Activated CD4-positive, alpha-beta memory T cell treated with anti-CD3 and anti-CD28 coated beads for 36 hours (primary cell): ENCODE results near the gene SLFN13. TPM values are rescaled to one million over a fixed set of nuclear protein-coding genes. Genes with fewer than 3 reads are reported as not detected.
"Not testable (repeated sequence)": the region's sequence is repeated elsewhere in the genome, so short reads cannot be mapped to it uniquely, and the experiment has no call there.

ENCODE experiments used
- CTCF ChIA-PET: fragments of 350-600 bp; sonication (Branson Sonifier 250); formaldehyde crosslinking; loops from one replicate; lab custom pipeline; 2021; ENCODE audit warnings: antibody characterized with exemption, inconsistent platforms; lab: Charles Lee
- POLR2A ChIA-PET: fragments of 350-600 bp; sonication (Branson Sonifier 250); formaldehyde crosslinking; loops from one replicate; lab custom pipeline; 2021; ENCODE audit warnings: antibody characterized with exemption; lab: Charles Lee
- DNase-seq: peaks from one replicate; pipeline ENCODE4 v3.0.0-alpha.2; 2020
- H3K27ac Mint-ChIP-seq: one replicate; pipeline ENCODE4 v1.8.0; 2021; ENCODE audit warnings: mixed read lengths
- H3K27me3 Mint-ChIP-seq: one replicate; pipeline ENCODE4 v1.8.0; 2021; ENCODE audit warnings: mixed read lengths
- H3K36me3 Mint-ChIP-seq: one replicate; pipeline ENCODE4 v1.8.0; 2021; ENCODE audit warnings: mixed read lengths
- H3K4me1 Mint-ChIP-seq: one replicate; pipeline ENCODE4 v1.8.0; 2021; ENCODE audit warnings: low read depth, mixed read lengths
- H3K4me3 Mint-ChIP-seq: one replicate; pipeline ENCODE4 v1.8.0; 2021; ENCODE audit warnings: mild to moderate bottlenecking, mixed read lengths
- H3K9me3 Mint-ChIP-seq: one replicate; pipeline ENCODE4 v1.8.0; 2021; ENCODE audit warnings: mixed read lengths
- intact Hi-C: fragments of 100-400 bp; cut with micrococcal nuclease; formaldehyde crosslinking; loops from one replicate; pipeline ENCODE4 v1.15.1; 2023
- total RNA-seq, 2 experiments: library from RNA; stranded (reverse); gene quantifications; one replicate each; pipeline ENCODE4 v1.2.3, GENCODE V29; 2021

SLFN13 gene
- total RNA-seq, 2 experiments from 2014 or later = 46.0 to 48.7 TPM

DNA sequence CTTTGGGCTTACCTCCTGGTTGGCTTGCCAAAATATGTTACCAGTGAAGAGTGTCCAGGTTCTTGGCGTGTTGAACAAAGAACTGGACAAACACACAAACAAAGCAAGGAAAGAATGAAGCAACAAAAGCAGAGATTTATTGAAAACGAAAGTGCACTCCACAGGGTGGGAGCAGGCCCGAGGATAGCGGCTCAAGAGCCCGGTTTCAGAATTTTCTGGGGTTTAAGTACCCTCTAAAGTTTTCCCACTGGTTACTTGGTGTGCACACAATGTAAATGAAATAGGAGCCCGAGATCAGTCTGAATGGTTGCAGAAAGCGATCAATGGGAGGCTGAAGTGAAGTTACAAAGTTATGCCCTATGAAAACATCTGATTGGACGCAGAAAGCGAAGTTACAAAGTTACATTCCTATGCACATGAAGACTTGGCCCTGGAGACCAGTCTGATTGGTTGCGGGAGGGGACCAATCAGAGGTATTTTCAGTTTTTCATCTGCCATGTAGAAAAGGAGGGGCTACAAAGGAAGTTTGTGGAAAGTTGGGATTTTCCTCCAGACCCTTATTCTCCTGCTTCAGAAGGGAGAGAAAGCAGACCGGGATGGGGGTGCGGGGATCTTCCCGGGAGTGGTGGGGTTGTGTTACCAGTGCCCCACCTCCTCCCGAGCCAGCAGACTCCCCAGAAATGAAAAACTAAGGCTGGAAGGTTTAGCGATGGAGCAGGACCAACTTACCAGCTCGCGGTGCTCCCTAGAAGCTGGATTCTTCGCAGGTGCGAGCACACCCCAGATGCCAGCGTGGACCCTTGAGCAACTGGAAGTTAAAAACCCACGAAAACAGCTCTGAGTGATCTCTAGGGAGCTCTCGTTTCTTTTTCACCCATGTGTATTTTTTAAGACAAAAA is 16.1 kb downstream of the SLFN13 start, which contains the start of gene SLFN12:
TSS of gene SLFN12 (minus strand) at position 325 of the 899 bp plus-strand sequence. CDS start 9,472 bp downstream, outside the sequence.
- ChIA-PET CTCF (interaction anchor here (1.8 kb wide), 1 partner anchor 101 kb away, joined by 7 read pairs; no protein-coding TSS in a partner anchor), POLR2A (interaction anchor here (1.0 kb wide), 2 partner anchors 59 to 134 kb away, joined by 3 to 4 read pairs; partner anchors contain the start of gene SLFN11)
- Mint-ChIP-seq H3K27me3 (no peaks in the 10 kb centered on the region), H3K9me3 (no peaks in the 10 kb centered on the region), H3K27ac (peak within 1 kb of the TSS; percentile 84), H3K4me1 (peaks cover 41% of the 10 kb centered on the region), H3K36me3 (no peaks in the 10 kb centered on the region), H3K4me3 (peak within 1 kb of the TSS; percentile 87)
- DNase-seq = peak; percentile 61
- intact Hi-C loops = loop anchor here (1.0 to 2.0 kb wide), 5 partner anchors 16 to 188 kb away; partner anchors contain the start of genes SLFN11 and SLFN13

DNA sequence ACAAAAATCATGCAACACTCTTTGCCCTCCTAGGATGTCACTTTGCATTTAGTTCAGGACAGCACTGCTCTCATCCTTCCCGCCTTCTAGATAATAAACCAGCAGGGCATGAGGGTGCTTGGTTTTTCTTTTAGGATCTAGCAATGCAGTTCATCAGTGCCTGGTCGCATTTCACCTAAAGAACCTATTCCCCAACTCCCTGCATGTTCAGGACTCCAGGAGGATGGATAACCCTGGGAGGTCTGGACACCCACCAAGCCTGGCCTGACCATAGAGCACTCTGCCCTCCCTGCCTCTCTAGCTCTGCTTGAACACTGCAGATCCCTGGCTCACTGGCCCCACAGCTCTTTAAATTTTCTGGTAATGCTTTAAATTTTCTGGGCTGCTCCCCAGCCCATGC is 18.9 kb downstream of the SLFN13 start:
- H3K4me3 Mint-ChIP-seq = no peak overlapping the region
- no peaks in the 10 kb centered on the region for H3K9me3 Mint-ChIP-seq
- no peaks in the 10 kb centered on the region for H3K36me3 Mint-ChIP-seq
- no peak overlapping the region for H3K27ac Mint-ChIP-seq
- H3K4me1 Mint-ChIP-seq = peaks cover 41% of the 10 kb centered on the region
- DNase-seq = no peak
- ChIA-PET POLR2A (no interaction called here), CTCF (interaction anchor here (1.0 kb wide), 1 partner anchor 104 kb away, joined by 3 read pairs; no protein-coding TSS in a partner anchor)
- H3K27me3 Mint-ChIP-seq = no peaks in the 10 kb centered on the region
- intact Hi-C loops = loop anchor here (5.0 kb wide), 1 partner anchor 33 kb away; no protein-coding TSS in a partner anchor

DNA sequence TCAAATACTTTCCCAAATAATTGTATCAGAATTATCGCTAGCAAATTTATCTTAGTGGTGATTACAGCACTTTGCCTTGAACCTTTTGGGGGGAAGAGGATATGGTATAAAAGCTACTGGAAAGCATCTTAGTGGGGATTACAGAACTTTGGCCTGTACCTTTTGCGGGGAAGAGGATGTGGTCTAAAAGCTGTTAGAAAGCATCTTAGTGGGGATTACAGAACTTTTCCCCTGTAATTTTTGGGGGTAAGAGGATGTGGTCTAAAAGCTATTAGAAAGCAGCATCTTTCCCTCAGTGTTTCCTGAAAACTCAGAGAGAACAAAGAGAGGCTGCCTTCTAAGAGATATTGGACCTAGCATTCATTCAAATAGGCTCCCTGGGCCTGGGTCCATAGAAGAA is 20.3 kb downstream of the SLFN13 start:
- intact Hi-C loops = loop anchor here (5.0 kb wide), 1 partner anchor 34 kb away; no protein-coding TSS in a partner anchor
- Mint-ChIP-seq H3K4me1 (peaks cover 32% of the 10 kb centered on the region), H3K4me3 (no peak overlapping the region), H3K9me3 (no peaks in the 10 kb centered on the region), H3K27ac (no peak overlapping the region), H3K27me3 (no peaks in the 10 kb centered on the region), H3K36me3 (no peaks in the 10 kb centered on the region)
- ChIA-PET CTCF (interaction anchor here (1.6 kb wide), 1 partner anchor 115 kb away, joined by 4 read pairs; no protein-coding TSS in a partner anchor), POLR2A (no interaction called here)
- no peak for DNase-seq

DNA sequence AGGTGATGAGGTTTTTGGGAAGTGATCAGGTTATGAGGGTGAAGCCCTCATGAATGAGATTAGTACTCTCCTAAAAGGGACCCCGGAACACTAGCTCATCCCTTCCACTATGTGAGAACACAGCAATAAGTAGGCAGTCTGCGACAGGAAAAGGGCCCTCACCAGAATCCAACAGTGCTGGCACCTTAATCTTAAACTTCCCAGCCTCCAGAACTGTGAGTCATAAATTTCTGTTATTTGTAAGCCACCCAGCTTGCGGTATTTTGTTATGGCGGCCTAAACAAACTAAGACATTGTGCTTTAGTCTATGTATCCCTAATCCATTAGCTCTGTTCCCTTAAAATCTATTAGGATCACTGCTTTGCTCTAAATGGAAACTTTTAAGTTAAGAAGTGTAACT is 24.8 kb downstream of the SLFN13 start:
- Mint-ChIP-seq H3K4me3 (no peak overlapping the region), H3K27ac (no peak overlapping the region), H3K36me3 (peaks cover 5% of the 10 kb centered on the region), H3K27me3 (no peaks in the 10 kb centered on the region), H3K9me3 (no peaks in the 10 kb centered on the region), H3K4me1 (peaks cover 11% of the 10 kb centered on the region)
- ChIA-PET POLR2A (no interaction called here), CTCF (no interaction called here)
- no peak for DNase-seq
- intact Hi-C loops = no loop called here

DNA sequence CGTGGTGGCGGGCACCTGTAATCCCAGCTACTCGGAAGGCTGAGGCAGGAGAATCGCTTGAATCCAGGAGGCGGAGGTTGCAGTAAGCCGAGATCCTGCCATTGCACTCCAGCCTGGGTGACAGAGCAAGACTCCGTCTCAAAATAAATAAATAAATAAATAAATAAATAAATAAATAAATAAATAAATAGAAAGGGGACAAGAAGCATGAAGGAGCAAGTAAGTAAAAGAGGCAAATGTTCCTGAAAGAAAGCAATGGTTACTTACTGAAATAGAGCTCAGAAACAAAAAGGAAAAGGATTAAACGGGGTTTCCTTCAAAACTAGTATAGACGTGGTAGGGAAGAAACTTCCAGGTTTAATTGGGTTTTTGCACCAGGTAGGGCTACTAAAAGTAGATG is 27.5 kb downstream of the SLFN13 start:
- CTCF ChIA-PET = interaction anchor here (0.7 kb wide), 1 partner anchor 651 kb away, joined by 3 read pairs; no protein-coding TSS in a partner anchor

DNA sequence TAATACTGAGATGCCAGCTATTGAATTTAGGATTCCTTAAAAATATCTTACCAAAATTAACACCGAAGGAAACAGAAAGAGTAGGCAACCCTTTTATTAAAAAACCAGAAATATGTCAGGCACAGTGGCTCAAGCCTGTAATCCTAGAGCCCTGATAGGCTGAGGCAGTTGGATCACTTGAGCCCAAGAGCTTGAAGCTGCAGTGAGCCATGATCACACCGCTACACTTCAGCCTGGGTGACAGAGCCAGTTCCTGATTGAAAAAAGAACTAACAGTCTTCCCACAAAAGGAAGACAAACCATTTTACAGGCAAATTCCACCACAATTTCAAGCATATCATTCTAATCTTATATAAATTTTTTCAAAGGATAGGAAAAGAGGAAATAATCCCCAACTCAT is 31.9 kb downstream of the SLFN13 start:
- Mint-ChIP-seq H3K4me1 (no peaks in the 10 kb centered on the region), H3K27ac (no peak overlapping the region)
- DNase-seq = no peak

More for the DNA sequence above, 27.5 kb downstream of the SLFN13 start:
- H3K9me3 Mint-ChIP-seq, H3K36me3 Mint-ChIP-seq, H3K4me3 Mint-ChIP-seq, H3K27me3 Mint-ChIP-seq, H3K4me1 Mint-ChIP-seq, H3K27ac Mint-ChIP-seq, intact Hi-C loops, DNase-seq: not testable (repeated sequence)
- POLR2A ChIA-PET = interaction anchor here (0.6 kb wide), 1 partner anchor 77 kb away, joined by 3 read pairs; no protein-coding TSS in a partner anchor

DNA sequence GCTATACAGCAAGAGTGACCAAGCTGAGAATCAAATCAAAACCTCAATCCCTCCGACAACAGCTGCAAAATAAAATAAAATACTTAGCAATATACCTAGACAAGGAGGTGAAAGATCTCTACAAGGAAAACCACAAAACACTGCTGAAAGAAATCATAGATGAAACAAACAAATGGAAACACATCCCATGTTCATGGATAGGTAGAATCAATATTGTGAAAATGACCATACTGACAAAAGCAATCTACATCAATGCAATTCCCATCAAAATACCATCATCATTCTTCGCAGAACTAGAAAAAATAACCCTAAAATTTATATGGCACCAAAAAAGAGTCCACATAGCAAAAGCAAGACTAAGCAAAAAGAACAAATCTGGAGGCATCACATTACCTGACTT is 33.9 kb downstream of the SLFN13 start:
- POLR2A ChIA-PET, CTCF ChIA-PET: not testable (repeated sequence)

More for the DNA sequence above, 31.9 kb downstream of the SLFN13 start:
- ChIA-PET CTCF (interaction anchor here (0.6 kb wide), 1 partner anchor 10 kb away, joined by 4 read pairs; no protein-coding TSS in a partner anchor), POLR2A (no interaction called here)
- H3K4me3 Mint-ChIP-seq = no peak overlapping the region
- peaks cover 26% of the 10 kb centered on the region for H3K36me3 Mint-ChIP-seq
- H3K27me3 Mint-ChIP-seq = no peaks in the 10 kb centered on the region
- intact Hi-C loops = no loop called here
- H3K9me3 Mint-ChIP-seq = peaks cover 14% of the 10 kb centered on the region

DNA sequence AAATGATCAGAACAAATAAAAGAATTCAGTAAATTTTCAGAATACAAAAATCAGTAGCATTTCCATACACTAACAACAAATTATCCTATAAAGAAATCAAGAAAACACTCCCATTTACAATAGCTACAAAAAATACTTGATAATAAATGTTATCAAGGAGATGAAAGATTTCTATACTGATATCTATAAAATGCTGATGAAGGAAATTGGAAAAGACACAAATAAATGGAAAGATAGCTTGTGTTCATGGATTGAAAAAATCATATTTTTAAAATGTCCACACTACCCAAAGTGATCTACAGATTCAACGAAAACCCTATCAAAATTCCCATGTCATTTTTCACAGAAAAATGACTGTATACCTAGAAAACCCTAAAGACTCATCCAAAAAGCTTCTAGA is 34.3 kb downstream of the SLFN13 start:
- H3K9me3 Mint-ChIP-seq = peaks cover 14% of the 10 kb centered on the region

More for the DNA sequence above, 33.9 kb downstream of the SLFN13 start:
- DNase-seq, H3K4me1 Mint-ChIP-seq, H3K27ac Mint-ChIP-seq, intact Hi-C loops, H3K27me3 Mint-ChIP-seq, H3K4me3 Mint-ChIP-seq: not testable (repeated sequence)
- Mint-ChIP-seq H3K36me3 (peaks cover 35% of the 10 kb centered on the region), H3K9me3 (peaks cover 14% of the 10 kb centered on the region)

DNA sequence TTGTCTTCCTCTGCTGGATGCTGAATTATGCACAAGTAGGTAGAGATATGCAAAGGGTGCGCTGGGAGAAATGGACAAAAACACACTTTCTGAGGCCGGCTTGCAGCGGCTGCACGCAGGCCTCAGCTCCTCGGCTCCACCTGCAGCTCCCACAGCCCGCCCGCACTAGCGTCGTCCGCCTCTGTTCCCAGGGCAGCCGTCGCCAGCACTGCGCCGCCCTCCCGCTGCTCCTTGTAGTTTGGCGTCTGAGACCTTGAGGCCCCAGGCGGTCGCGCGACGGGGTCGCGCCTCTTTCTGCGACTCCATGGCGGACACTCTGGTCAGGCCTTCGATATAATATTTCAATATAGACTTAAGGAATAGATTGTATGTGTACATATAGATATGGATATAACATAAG is 41.0 kb downstream of the SLFN13 start:
- no peaks in the 10 kb centered on the region for H3K4me1 Mint-ChIP-seq
- no peak overlapping the region for H3K27ac Mint-ChIP-seq
- no peak for DNase-seq
- POLR2A ChIA-PET = no interaction called here
- CTCF ChIA-PET = no interaction called here
- H3K27me3 Mint-ChIP-seq = no peaks in the 10 kb centered on the region
- no peak overlapping the region for H3K4me3 Mint-ChIP-seq
- H3K36me3 Mint-ChIP-seq = peaks cover 9% of the 10 kb centered on the region
- H3K9me3 Mint-ChIP-seq = no peaks in the 10 kb centered on the region
- intact Hi-C loops = no loop called here

More for the DNA sequence above, 34.3 kb downstream of the SLFN13 start:
- Mint-ChIP-seq H3K27ac (no peak overlapping the region), H3K27me3 (no peaks in the 10 kb centered on the region), H3K4me3 (no peak overlapping the region), H3K36me3 (peaks cover 33% of the 10 kb centered on the region), H3K4me1 (no peaks in the 10 kb centered on the region)
- POLR2A ChIA-PET = no interaction called here
- DNase-seq = no peak
- intact Hi-C loops = no loop called here
- CTCF ChIA-PET = no interaction called here

DNA sequence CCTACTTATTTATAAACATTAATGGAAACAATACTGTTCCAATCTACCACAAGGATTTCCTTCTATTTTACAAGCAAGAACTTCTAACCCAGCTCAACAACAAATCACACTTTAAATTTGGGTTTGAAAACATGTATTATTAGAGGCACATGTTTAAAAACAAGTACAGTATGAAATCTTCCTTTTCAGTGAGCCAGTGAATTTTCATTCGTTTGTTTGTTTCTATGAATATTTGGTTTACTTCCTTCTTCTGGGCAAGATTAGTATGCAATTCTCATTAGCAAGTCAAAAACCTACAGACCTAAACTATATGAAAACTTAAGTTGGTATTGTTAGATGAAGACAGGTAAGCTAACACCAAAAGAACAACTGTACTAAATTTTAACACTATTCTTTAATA is 42.0 kb downstream of the SLFN13 start:
- no peaks in the 10 kb centered on the region for H3K4me1 Mint-ChIP-seq
- ChIA-PET CTCF (interaction anchor here (0.6 kb wide), 1 partner anchor 10 kb away, joined by 4 read pairs; no protein-coding TSS in a partner anchor), POLR2A (no interaction called here)
- no peak overlapping the region for H3K27ac Mint-ChIP-seq
- no peak for DNase-seq
- H3K27me3 Mint-ChIP-seq = no peaks in the 10 kb centered on the region
- H3K9me3 Mint-ChIP-seq = no peaks in the 10 kb centered on the region
- intact Hi-C loops = no loop called here
- H3K36me3 Mint-ChIP-seq = peaks cover 9% of the 10 kb centered on the region
- no peak overlapping the region for H3K4me3 Mint-ChIP-seq

DNA sequence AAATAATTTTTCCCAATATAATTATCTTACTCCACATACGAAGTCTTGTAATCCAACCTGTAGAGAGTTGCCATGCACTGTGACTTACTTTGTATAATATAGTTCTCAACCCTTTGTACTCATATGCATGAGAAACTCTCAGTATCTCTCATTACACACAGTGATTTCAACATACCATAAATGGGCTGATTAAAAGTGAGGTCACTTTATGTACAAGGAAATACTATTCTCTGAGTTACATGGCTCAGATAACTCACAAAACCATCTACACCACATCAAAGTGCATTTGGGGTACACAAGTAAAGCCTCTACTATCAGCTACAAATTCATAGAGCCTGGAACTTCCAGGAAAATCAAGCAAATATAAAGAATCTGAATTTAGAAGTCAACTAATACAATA is 44.2 kb downstream of the SLFN13 start:
- ChIA-PET POLR2A (interaction anchor here (0.7 kb wide), 1 partner anchor 31 kb away, joined by 3 read pairs; the partner anchor contains the start of gene SLFN11), CTCF (interaction anchor here (0.6 kb wide), 3 partner anchors 34 to 128 kb away, joined by 3 read pairs; no protein-coding TSS in a partner anchor)
- Mint-ChIP-seq H3K4me1 (no peaks in the 10 kb centered on the region), H3K27ac (no peak overlapping the region), H3K36me3 (no peaks in the 10 kb centered on the region), H3K27me3 (no peaks in the 10 kb centered on the region), H3K4me3 (no peak overlapping the region), H3K9me3 (no peaks in the 10 kb centered on the region)
- intact Hi-C loops = no loop called here
- DNase-seq = no peak

DNA sequence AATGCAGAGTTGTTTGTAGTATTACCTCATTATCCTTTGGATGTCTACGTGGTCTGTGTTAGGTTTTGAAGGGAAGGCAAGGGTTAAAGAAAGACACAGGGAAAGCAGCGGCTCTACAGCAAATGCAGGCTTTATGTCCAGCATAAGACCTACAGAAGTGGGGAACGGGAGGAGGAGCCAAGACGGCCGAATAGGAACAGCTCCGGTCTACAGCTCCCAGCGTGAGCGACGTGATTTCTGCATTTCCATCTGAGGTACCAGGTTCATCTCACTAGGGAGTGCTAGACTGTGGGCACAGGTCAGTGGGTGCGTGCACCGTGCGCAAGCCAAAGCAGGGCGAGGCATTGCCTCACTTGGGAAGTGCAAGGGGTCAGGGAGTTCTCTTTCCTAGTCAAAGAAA is 54.8 kb downstream of the SLFN13 start:
- H3K4me1 Mint-ChIP-seq, DNase-seq, H3K36me3 Mint-ChIP-seq, H3K4me3 Mint-ChIP-seq, H3K9me3 Mint-ChIP-seq, H3K27me3 Mint-ChIP-seq, CTCF ChIA-PET, H3K27ac Mint-ChIP-seq, POLR2A ChIA-PET, intact Hi-C loops: not testable (repeated sequence)
